ENCODE results near the gene ID1. TPM values are rescaled to one million over a fixed set of nuclear protein-coding genes. Genes with fewer than 3 reads are reported as not detected.

The ID1 gene
- total and polyA plus RNA-seq, 2 of the 13 experiments (the other 11 are each of a cell fraction or from before 2014, with no cell fraction given), result 320 to 419 TPM

DNA sequence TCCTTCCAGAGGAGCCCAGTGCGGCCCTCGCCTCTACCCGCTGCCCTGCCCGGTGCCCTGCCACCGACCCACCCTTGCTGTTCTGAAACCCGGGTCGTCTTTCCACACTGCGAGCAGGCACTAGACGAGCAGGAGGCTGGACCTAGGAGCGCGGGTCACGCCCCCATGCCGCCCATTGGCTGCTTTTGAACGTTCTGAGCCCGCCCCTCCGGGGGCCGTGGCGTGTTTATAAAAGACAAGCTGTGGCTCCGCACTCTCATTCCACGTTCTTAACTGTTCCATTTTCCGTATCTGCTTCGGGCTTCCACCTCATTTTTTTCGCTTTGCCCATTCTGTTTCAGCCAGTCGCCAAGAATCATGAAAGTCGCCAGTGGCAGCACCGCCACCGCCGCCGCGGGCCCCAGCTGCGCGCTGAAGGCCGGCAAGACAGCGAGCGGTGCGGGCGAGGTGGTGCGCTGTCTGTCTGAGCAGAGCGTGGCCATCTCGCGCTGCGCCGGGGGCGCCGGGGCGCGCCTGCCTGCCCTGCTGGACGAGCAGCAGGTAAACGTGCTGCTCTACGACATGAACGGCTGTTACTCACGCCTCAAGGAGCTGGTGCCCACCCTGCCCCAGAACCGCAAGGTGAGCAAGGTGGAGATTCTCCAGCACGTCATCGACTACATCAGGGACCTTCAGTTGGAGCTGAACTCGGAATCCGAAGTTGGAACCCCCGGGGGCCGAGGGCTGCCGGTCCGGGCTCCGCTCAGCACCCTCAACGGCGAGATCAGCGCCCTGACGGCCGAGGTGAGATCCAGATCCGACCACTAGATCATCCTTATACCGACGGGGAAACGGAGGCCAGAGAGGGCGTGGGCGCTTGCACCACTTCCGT is at the start of gene ID1 (continued):
- TF ChIP-seq, protein P1, sequence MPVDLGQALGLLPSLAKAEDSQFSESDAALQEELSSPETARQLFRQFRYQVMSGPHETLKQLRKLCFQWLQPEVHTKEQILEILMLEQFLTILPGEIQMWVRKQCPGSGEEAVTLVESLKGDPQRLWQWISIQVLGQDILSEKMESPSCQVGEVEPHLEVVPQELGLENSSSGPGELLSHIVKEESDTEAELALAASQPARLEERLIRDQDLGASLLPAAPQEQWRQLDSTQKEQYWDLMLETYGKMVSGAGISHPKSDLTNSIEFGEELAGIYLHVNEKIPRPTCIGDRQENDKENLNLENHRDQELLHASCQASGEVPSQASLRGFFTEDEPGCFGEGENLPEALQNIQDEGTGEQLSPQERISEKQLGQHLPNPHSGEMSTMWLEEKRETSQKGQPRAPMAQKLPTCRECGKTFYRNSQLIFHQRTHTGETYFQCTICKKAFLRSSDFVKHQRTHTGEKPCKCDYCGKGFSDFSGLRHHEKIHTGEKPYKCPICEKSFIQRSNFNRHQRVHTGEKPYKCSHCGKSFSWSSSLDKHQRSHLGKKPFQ (CRISPR knock-in tag; IDR thresholded peaks at IDR 0.05; ENCODE audit: insufficient replicate concordance), result peak; percentile 97
- TF ChIP-seq ZNF101 (CRISPR knock-in tag; IDR thresholded peaks at IDR 0.05; ENCODE audit: borderline replicate concordance, low read depth), result peak; percentile 96
- TF ChIP-seq, protein P2, sequence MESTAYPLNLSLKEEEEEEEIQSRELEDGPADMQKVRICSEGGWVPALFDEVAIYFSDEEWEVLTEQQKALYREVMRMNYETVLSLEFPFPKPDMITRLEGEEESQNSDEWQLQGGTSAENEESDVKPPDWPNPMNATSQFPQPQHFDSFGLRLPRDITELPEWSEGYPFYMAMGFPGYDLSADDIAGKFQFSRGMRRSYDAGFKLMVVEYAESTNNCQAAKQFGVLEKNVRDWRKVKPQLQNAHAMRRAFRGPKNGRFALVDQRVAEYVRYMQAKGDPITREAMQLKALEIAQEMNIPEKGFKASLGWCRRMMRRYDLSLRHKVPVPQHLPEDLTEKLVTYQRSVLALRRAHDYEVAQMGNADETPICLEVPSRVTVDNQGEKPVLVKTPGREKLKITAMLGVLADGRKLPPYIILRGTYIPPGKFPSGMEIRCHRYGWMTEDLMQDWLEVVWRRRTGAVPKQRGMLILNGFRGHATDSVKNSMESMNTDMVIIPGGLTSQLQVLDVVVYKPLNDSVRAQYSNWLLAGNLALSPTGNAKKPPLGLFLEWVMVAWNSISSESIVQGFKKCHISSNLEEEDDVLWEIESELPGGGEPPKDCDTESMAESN (CRISPR knock-in tag; conservative IDR thresholded peaks at IDR 0.05), result peak; percentile 99
- TF ChIP-seq RCOR2 (CRISPR knock-in tag; IDR thresholded peaks at IDR 0.05), result peak; percentile 32; the same call in 1 of the 2 replicates
- peak; percentile 66 for TF ChIP-seq MAFG (CRISPR knock-in tag; IDR thresholded peaks at IDR 0.05)
- peak; percentile 84; the same call in 1 of the 2 replicates for TF ChIP-seq FOXK1 (CRISPR knock-in tag; IDR thresholded peaks at IDR 0.05; ENCODE audit: borderline replicate concordance, low read depth)
- no peak; the same call in 1 of the 2 replicates for TF ChIP-seq ZNF160 (CRISPR knock-in tag; IDR thresholded peaks at IDR 0.05)
- TF ChIP-seq, protein P3, sequence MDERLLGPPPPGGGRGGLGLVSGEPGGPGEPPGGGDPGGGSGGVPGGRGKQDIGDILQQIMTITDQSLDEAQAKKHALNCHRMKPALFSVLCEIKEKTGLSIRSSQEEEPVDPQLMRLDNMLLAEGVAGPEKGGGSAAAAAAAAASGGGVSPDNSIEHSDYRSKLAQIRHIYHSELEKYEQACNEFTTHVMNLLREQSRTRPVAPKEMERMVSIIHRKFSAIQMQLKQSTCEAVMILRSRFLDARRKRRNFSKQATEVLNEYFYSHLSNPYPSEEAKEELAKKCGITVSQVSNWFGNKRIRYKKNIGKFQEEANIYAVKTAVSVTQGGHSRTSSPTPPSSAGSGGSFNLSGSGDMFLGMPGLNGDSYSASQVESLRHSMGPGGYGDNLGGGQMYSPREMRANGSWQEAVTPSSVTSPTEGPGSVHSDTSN (CRISPR knock-in tag; IDR thresholded peaks at IDR 0.05), result peak; percentile 10
- no peak for TF ChIP-seq LCORL (IDR thresholded peaks at IDR 0.05)
- peak; percentile 74 for TF ChIP-seq LCORL (CRISPR knock-in tag; IDR thresholded peaks at IDR 0.05)
- TF ChIP-seq, protein P4, sequence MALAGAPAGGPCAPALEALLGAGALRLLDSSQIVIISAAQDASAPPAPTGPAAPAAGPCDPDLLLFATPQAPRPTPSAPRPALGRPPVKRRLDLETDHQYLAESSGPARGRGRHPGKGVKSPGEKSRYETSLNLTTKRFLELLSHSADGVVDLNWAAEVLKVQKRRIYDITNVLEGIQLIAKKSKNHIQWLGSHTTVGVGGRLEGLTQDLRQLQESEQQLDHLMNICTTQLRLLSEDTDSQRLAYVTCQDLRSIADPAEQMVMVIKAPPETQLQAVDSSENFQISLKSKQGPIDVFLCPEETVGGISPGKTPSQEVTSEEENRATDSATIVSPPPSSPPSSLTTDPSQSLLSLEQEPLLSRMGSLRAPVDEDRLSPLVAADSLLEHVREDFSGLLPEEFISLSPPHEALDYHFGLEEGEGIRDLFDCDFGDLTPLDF (CRISPR knock-in tag; IDR thresholded peaks at IDR 0.05), result no peak; the same call in none of the 2 replicates
- peak; percentile 97 for TF ChIP-seq ZNF354B (CRISPR knock-in tag; IDR thresholded peaks at IDR 0.05)
- TF ChIP-seq, protein P5, sequence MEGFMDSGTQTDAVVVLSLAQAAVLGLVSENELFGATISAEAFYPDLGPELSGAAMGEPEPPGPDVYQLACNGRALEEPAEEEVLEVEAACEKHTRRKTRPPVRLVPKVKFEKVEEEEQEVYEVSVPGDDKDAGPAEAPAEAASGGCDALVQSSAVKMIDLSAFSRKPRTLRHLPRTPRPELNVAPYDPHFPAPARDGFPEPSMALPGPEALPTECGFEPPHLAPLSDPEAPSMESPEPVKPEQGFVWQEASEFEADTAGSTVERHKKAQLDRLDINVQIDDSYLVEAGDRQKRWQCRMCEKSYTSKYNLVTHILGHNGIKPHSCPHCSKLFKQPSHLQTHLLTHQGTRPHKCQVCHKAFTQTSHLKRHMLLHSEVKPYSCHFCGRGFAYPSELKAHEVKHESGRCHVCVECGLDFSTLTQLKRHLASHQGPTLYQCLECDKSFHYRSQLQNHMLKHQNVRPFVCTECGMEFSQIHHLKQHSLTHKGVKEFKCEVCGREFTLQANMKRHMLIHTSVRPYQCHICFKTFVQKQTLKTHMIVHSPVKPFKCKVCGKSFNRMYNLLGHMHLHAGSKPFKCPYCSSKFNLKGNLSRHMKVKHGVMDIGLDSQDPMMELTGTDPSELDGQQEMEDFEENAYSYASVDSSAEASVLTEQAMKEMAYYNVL (CRISPR knock-in tag; IDR thresholded peaks at IDR 0.05; ENCODE audit: borderline replicate concordance), result peak; percentile 60
- TF ChIP-seq JARID2 (CRISPR knock-in tag; IDR thresholded peaks at IDR 0.05; ENCODE audit: insufficient replicate concordance), result no peak
- TF ChIP-seq, protein P6, sequence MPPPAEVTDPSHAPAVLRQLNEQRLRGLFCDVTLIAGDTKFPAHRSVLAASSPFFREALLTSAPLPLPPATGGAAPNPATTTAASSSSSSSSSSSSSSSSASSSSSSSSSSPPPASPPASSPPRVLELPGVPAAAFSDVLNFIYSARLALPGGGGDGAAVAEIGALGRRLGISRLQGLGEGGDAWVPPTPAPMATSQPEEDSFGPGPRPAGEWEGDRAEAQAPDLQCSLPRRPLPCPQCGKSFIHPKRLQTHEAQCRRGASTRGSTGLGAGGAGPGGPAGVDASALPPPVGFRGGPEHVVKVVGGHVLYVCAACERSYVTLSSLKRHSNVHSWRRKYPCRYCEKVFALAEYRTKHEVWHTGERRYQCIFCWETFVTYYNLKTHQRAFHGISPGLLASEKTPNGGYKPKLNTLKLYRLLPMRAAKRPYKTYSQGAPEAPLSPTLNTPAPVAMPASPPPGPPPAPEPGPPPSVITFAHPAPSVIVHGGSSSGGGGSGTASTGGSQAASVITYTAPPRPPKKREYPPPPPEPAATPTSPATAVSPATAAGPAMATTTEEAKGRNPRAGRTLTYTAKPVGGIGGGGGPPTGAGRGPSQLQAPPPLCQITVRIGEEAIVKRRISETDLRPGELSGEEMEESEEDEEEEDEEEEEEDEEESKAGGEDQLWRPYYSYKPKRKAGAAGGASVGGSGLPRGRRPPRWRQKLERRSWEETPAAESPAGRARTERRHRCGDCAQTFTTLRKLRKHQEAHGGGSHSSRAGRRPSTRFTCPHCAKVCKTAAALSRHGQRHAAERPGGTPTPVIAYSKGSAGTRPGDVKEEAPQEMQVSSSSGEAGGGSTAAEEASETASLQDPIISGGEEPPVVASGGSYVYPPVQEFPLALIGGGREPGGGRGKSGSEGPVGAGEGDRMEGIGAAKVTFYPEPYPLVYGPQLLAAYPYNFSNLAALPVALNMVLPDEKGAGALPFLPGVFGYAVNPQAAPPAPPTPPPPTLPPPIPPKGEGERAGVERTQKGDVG (CRISPR knock-in tag; IDR thresholded peaks at IDR 0.05; ENCODE audit: borderline replicate concordance), result peak; percentile 96
- TF ChIP-seq U2AF2 (IDR thresholded peaks at IDR 0.05; ENCODE audit: low read depth, low read length), result peak; percentile 65; the same call in 1 of the 2 replicates

All from HepG2 (cell line).